Breast epithelium (tissue), 3 donors: ENCODE results near the gene CDH6.

Source experiments
- CTCF ChIP-seq, 3 donors: fragments of 450-650 bp; IDR thresholded peaks; one replicate each; pipeline ENCODE4 v1.5.1; 2016 to 2017; ENCODE audit warnings: antibody characterized with exemption in 3 of 3, mild to moderate bottlenecking in 3 of 3, moderate library complexity in 3 of 3
- POLR2A ChIP-seq: fragments of 450-650 bp; IDR thresholded peaks from one replicate; pipeline ENCODE4 v1.6.1; 2016; ENCODE audit warnings: antibody characterized with exemption, mild to moderate bottlenecking, moderate library complexity

- TF ChIP-seq CTCF (IDR thresholded peaks at IDR 0.05) (no peak), POLR2A (no peak)
Observed at GRCh38 chr5:31255041-31255440, 61.6 kb downstream of the CDH6 start.
